A673 (cell line): ENCODE measurements around the gene LRRC70. TPM values are rescaled to one million over a fixed set of nuclear protein-coding genes. Genes with fewer than 3 reads are reported as not detected.

Experiments
- BruUV-seq: library from RNA; stranded (reverse); fragments of 400-500 nt; replicated peaks from 2 replicates; lab custom pipeline; 2021; lab: Mats Ljungman, UMichigan
- CTCF ChIA-PET: fragments of 300-600 bp; sonication (Branson Sonifier 250); formaldehyde crosslinking; loops from one replicate; lab custom pipeline; 2022; ENCODE audit warnings: antibody characterized with exemption; lab: Charles Lee
- POLR2A ChIA-PET: fragments of 300-600 bp; sonication (Branson Sonifier 250); formaldehyde crosslinking; loops from one replicate; lab custom pipeline; 2022; ENCODE audit warnings: antibody characterized with exemption; ENCODE audit not compliant: low non-redundant PET; lab: Charles Lee
- DNase-seq: peaks from one replicate; pipeline ENCODE4 v3.0.0-alpha.2; 2015; ENCODE audit warnings: low spot score
- H3K27ac ChIP-seq: fragments of 200-600 bp; sonication (generic); 2 replicates; pipeline ENCODE4 v1.5.1; 2016; ENCODE audit warnings: mixed run types, low read depth, mild to moderate bottlenecking, mixed read lengths, antibody characterized with exemption, low read length; ENCODE audit not compliant: poor library complexity, severe bottlenecking
- H3K27me3 ChIP-seq: fragments of 200-600 bp; sonication (generic); replicated peaks from 2 replicates; pipeline ENCODE4 v1.6.1; 2017; ENCODE audit warnings: mixed run types, low read depth, mild to moderate bottlenecking, mixed read lengths, antibody characterized with exemption, low read length; ENCODE audit not compliant: insufficient read depth, poor library complexity
- H3K36me3 ChIP-seq: fragments of 200-600 bp; sonication (generic); 2 replicates; pipeline ENCODE4 v1.6.1; 2016; ENCODE audit warnings: mixed run types, mild to moderate bottlenecking, mixed read lengths, antibody characterized with exemption, low read length; ENCODE audit not compliant: insufficient read depth, poor library complexity, severe bottlenecking
- H3K4me1 ChIP-seq: fragments of 200-600 bp; sonication (generic); 2 replicates; pipeline ENCODE4 v1.6.1; 2017; ENCODE audit warnings: mixed run types, mild to moderate bottlenecking, mixed read lengths, antibody characterized with exemption, low read length; ENCODE audit not compliant: insufficient read depth, poor library complexity, severe bottlenecking
- H3K4me3 ChIP-seq: fragments of 200-600 bp; sonication (generic); 2 replicates; pipeline ENCODE4 v1.5.1; 2016; ENCODE audit warnings: low read depth, mixed run types, mild to moderate bottlenecking, mixed read lengths, low read length; ENCODE audit not compliant: poor library complexity, severe bottlenecking
- H3K9me3 ChIP-seq: fragments of 200-600 bp; sonication (generic); 2 replicates; pipeline ENCODE4 v1.6.1; 2016; ENCODE audit warnings: mixed run types, low read depth, mild to moderate bottlenecking, mixed read lengths, antibody characterized with exemption, low read length; ENCODE audit not compliant: poor library complexity, severe bottlenecking
- EZH2 ChIP-seq: fragments of 200-600 bp; sonication (generic); IDR thresholded peaks from 2 replicates; pipeline ENCODE4 v1.6.1; 2017; ENCODE audit warnings: borderline replicate concordance, low read depth, mild to moderate bottlenecking, mixed read lengths, antibody characterized with exemption, low read length; ENCODE audit not compliant: poor library complexity, severe bottlenecking
- intact Hi-C: fragments of 100-400 bp; cut with micrococcal nuclease; formaldehyde crosslinking; loops from one replicate; pipeline ENCODE4 v1.10.0; 2022; ENCODE audit not compliant: unreplicated experiment
- total RNA-seq: library from RNA; stranded (reverse); gene quantifications from 2 replicates; pipeline ENCODE4 v1.2.3, GENCODE V29; 2021
- TF ChIP-seq, protein P1 (sequence below): fragments of 300-800, 200-600 bp; sonication (generic); conservative IDR thresholded peaks from 2 replicates; pipeline ENCODE4 v1.5.1; 2017; ENCODE audit warnings: low read depth, mild to moderate bottlenecking, antibody characterized with exemption, low read length, moderate library complexity, mixed read lengths

The LRRC70 gene
- total RNA-seq, 1 experiment from 2014 or later, result 2.0 TPM

DNA sequence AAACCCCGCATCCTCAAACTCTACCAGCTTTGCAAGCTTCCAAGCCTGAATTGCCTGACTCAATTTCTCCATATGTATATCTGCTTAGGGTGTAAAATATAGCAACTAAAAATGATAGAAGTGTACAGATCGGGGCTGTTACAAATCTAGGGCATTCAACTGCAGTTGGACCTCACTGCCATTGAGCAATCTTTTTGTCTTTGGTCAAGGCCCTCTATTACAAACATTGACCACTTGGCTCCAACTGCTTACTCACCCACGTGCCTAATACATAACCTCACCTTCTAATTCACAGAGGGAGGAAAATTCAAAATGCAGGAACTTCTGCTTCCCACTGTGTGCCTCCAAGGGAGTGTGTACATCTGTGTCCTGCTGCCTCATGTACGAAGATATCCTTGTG lies 10.0 kb downstream of the LRRC70 start:
- no peak for DNase-seq
- Histone ChIP-seq H3K36me3 (peaks cover 17% of the 10 kb centered on the region), H3K9me3 (no peaks in the 10 kb centered on the region), H3K4me3 (no peak overlapping the region), H3K4me1 (peaks cover 12% of the 10 kb centered on the region), H3K27me3 (no peaks in the 10 kb centered on the region), H3K27ac (no peak overlapping the region)
- TF ChIP-seq, protein P1, sequence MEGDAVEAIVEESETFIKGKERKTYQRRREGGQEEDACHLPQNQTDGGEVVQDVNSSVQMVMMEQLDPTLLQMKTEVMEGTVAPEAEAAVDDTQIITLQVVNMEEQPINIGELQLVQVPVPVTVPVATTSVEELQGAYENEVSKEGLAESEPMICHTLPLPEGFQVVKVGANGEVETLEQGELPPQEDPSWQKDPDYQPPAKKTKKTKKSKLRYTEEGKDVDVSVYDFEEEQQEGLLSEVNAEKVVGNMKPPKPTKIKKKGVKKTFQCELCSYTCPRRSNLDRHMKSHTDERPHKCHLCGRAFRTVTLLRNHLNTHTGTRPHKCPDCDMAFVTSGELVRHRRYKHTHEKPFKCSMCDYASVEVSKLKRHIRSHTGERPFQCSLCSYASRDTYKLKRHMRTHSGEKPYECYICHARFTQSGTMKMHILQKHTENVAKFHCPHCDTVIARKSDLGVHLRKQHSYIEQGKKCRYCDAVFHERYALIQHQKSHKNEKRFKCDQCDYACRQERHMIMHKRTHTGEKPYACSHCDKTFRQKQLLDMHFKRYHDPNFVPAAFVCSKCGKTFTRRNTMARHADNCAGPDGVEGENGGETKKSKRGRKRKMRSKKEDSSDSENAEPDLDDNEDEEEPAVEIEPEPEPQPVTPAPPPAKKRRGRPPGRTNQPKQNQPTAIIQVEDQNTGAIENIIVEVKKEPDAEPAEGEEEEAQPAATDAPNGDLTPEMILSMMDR, result no peak
- no peak for TF ChIP-seq EZH2
- POLR2A ChIA-PET, result no interaction called here
- intact Hi-C loops, result no loop called here
- no TSS peak for BruUV-seq
- CTCF ChIA-PET, result no interaction called here

DNA sequence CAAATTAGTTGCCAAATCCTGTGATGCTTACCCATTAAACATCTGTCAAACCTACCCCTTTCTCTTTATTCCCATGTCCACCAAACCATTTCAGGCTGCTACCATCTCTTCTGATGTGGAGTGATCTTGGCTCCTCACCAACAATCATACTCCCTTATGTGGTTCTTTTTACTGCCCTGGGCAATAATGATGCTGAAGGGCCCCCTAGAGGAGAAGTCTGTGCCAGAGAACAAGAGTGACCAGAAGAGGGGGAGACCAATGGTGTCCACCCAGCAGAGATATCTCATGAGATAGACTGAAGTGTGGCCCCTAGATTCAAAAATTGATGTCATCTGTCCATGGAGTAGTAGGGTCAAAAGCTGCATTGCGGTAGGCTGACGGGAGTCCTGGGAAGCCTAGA lies 10.9 kb downstream of the LRRC70 start:
- CTCF ChIA-PET, result no interaction called here
- no TSS peak for BruUV-seq

DNA sequence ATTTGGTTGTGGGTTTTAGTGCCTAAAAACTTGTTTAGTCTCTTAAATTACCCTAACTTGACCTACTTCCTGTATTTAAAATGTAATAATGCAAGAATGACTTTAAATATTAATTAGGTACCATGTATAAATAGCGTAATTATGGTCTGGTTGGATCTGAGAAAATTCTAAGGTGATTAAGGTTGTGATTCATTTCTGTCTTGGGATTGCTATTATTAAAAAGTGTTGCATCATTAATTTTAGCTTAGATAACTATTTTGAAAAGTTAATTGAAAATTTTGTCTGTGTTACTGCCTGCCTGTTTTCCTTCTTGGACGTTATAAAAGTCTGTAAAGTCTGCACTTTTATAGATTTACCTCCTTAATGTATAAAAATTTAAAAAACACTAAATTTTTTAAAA lies 11.8 kb downstream of the LRRC70 start:
- BruUV-seq, result no TSS peak
- Histone ChIP-seq H3K4me3 (no peak overlapping the region), H3K27me3 (no peaks in the 10 kb centered on the region), H3K27ac (peak overlapping the region; percentile 2), H3K9me3 (no peaks in the 10 kb centered on the region), H3K36me3 (peaks cover 17% of the 10 kb centered on the region), H3K4me1 (peaks cover 12% of the 10 kb centered on the region)
- CTCF ChIA-PET, result no interaction called here
- no peak for DNase-seq
- TF ChIP-seq EZH2, result no peak
- TF ChIP-seq, protein P1, result no peak
- POLR2A ChIA-PET, result no interaction called here
- intact Hi-C loops, result no loop called here

More for the DNA sequence above, 10.9 kb downstream of the LRRC70 start:
- no peak overlapping the region for H3K4me3 ChIP-seq
- DNase-seq, result no peak
- no peak for TF ChIP-seq EZH2
- TF ChIP-seq, protein P1, result peak; percentile 46; the same call in 1 of the 2 replicates
- H3K36me3 ChIP-seq, result peaks cover 17% of the 10 kb centered on the region
- H3K4me1 ChIP-seq, result peaks cover 12% of the 10 kb centered on the region
- POLR2A ChIA-PET, result no interaction called here
- H3K9me3 ChIP-seq, result no peaks in the 10 kb centered on the region
- no peak overlapping the region for H3K27ac ChIP-seq
- no peaks in the 10 kb centered on the region for H3K27me3 ChIP-seq
- intact Hi-C loops, result no loop called here
